Measurements from ENCODE around the gene NEUROD2. TPM values are rescaled to one million over a fixed set of nuclear protein-coding genes. Genes with fewer than 3 reads are reported as not detected.
A peak's percentile ranks its signal among the peaks of the same experiment; 100 is the strongest.

The NEUROD2 gene
- total RNA-seq, 2 experiments from 2014 or later, result not detected

DNA sequence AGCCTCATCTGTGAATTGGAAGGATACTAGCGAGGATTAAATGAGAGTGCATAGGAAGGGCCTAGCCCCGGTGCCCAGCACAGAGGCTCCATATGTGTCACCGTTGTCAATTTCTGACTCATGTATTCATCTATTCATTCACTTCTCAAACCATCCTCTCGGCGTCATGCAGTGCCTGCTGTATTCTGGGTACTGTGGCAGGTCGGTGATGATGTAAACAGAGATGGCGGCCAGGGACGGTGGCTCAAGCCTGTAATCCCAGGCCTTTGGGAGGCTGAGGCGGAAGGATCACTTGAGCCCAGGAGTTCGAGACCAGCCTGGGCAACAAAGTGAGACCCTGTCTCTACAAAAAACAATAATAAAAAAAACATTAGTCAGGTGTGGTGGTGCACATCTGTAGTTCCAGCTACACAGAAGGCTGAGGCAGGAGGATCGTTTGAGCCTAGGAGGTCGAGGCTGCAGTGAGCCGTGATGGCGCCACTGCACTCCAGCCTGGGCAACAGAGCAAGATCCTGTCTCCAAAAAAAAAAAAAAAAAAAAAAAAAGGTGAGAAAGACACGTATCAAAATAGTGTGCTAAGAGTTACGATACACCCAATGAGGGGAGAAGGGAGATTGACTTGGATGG, 14.8 kb upstream of the NEUROD2 start:
- H3K36me3 ChIP-seq (ENCODE audit: insufficient read depth, low read length), result no peaks in the 10 kb centered on the region
- peak overlapping the region; percentile 25 for H3K4me3 ChIP-seq (ENCODE audit: low read length)
- CTCF ChIA-PET, result interaction anchor here (0.6 to 3.6 kb wide), 35 partner anchors 9 to 358 kb away, joined by 3 to 66 read pairs (median 7); partner anchors contain the start of genes CDK12, IKZF3, MIEN1 and PGAP3
- no peaks in the 10 kb centered on the region for H3K36me3 Mint-ChIP-seq (ENCODE audit: low read depth)
- DNase-seq (peak in 6 of 14 experiments; percentile 13 to 69 (median 46)), ATAC-seq (ENCODE audit: poor library complexity) (peak; percentile 51)
- peaks cover 20 to 22% of the 10 kb centered on the region in 2 experiments for H3K27me3 ChIP-seq (ENCODE audit: control insufficient read depth in 1 of 2, insufficient read depth in 2 of 2, low read length in 2 of 2)
- peaks cover 33% of the 10 kb centered on the region for H3K27me3 Mint-ChIP-seq
- intact Hi-C loops (cut with DNase I, micrococcal nuclease), result loop anchor here (1.0 to 10.0 kb wide), 14 partner anchors 12 to 358 kb away; partner anchors contain the start of genes IKZF3 (in 2 of the 2), MIEN1 (in 2 of the 2), PNMT (in 1 of the 2) and PSMD3 (in 1 of the 2)
- H3K4me1 ChIP-seq (ENCODE audit: insufficient read depth, low read length), result peaks cover 49% of the 10 kb centered on the region
- peaks cover 25% of the 10 kb centered on the region for H3K4me1 Mint-ChIP-seq (ENCODE audit: low read depth)
- H3K4me3 Mint-ChIP-seq, result peak overlapping the region; percentile 62
- peaks cover 0 to 7% of the 10 kb centered on the region in 2 experiments for H3K9me3 ChIP-seq (ENCODE audit: control insufficient read depth in 1 of 2, insufficient read depth in 1 of 2, low read length in 2 of 2)
- TF ChIP-seq CTCF (IDR thresholded peaks at IDR 0.05), result no peak
- H3K9me3 Mint-ChIP-seq, result no peaks in the 10 kb centered on the region
- peak overlapping the region; percentile 74 for H3K27ac Mint-ChIP-seq
- POLR2A ChIA-PET, result interaction anchor here (1.0 to 2.5 kb wide), 8 partner anchors 14 to 358 kb away, joined by 3 to 12 read pairs (median 6); partner anchors contain the start of genes MIEN1, PSMD3 and STARD3
- H3K27ac ChIP-seq (ENCODE audit: low read depth in 1 of 2, low read length in 2 of 2), result no peak overlapping the region

DNA sequence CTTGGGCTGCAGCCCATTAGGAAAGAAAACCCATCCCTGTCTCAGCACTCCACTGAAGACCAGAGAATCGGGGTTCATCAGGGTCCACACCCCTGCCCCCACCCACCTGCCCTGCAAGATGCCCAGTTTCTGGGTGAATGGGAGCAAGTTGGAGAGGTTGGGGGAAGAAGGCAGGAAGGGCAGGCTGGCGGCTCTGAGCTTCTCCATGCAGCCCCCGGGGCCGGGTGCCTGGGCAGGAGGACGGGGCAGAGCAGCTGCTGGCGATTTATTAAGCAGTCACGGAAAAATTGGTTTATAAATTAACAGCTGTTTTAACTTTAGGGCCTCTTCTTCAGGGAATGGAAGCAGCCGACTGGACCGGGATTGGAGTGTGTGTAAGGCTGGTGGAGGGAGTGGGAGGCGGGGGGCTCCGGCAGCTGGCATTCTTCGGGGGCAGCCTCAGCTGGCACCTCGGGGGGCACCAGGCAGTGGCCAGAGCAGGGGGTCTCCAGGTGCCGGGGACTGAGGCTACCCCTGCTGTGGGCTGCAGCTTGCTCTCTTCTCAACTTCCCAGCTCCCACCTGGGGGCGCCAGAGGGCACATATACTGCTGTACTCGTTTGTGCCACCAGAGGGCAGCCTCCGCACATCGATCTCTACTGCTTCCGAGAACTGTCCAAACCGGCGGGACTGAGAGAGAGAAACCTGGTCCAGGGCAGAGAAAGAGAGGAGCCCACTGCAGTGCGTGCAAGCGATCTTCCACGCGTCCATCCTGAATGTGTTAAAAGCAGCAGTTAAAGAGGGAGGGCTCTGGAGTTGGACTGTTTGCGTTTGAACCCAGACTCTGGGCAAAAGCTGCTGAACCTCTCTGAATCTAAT, 14.0 kb upstream of the NEUROD2 start:
- Histone ChIP-seq H3K4me3 (ENCODE audit: low read length) (peak overlapping the region; percentile 25), H3K9me3 (ENCODE audit: control insufficient read depth in 1 of 2, insufficient read depth in 1 of 2, low read length in 2 of 2) (peaks cover 0 to 5% of the 10 kb centered on the region in 2 experiments), H3K36me3 (ENCODE audit: insufficient read depth, low read length) (no peaks in the 10 kb centered on the region), H3K4me1 (ENCODE audit: insufficient read depth, low read length) (peaks cover 48% of the 10 kb centered on the region), H3K27me3 (ENCODE audit: control insufficient read depth in 1 of 2, insufficient read depth in 2 of 2, low read length in 2 of 2) (peaks cover 15 to 19% of the 10 kb centered on the region in 2 experiments), H3K27ac (ENCODE audit: low read depth in 1 of 2, low read length in 2 of 2) (no peak overlapping the region)
- Mint-ChIP-seq H3K27ac (peak overlapping the region; percentile 74), H3K4me3 (peak overlapping the region; percentile 62), H3K27me3 (peaks cover 30% of the 10 kb centered on the region), H3K4me1 (ENCODE audit: low read depth) (peaks cover 25% of the 10 kb centered on the region), H3K36me3 (ENCODE audit: low read depth) (no peaks in the 10 kb centered on the region), H3K9me3 (no peaks in the 10 kb centered on the region)
- ATAC-seq (ENCODE audit: poor library complexity) (peak; percentile 74), DNase-seq (peak; percentile 67 to 96 (median 88))
- intact Hi-C loops (cut with DNase I, micrococcal nuclease), result loop anchor here (1.0 to 10.0 kb wide), 12 partner anchors 13 to 359 kb away; partner anchors contain the start of genes IKZF3 (in 2 of the 2), MIEN1 (in 2 of the 2), PSMD3 (in 1 of the 2) and STARD3 (in 1 of the 2)
- POLR2A ChIA-PET, result interaction anchor here (0.5 to 2.5 kb wide), 18 partner anchors 15 to 359 kb away, joined by 3 to 12 read pairs (median 4); partner anchors contain the start of genes CDK12, MIEN1, ORMDL3 and PGAP3
- peak; percentile 100 for TF ChIP-seq CTCF (IDR thresholded peaks at IDR 0.05)
- CTCF ChIA-PET, result interaction anchor here (0.6 to 3.6 kb wide), 56 partner anchors 8 to 640 kb away, joined by 3 to 66 read pairs (median 4); partner anchors contain the start of genes CDK12, IKZF3, MIEN1 and PGAP3

- intact Hi-C loops (cut with DNase I, micrococcal nuclease), result loop anchor here (5.0 to 10.0 kb wide), 3 partner anchors 113 to 358 kb away; partner anchors contain the start of genes IKZF3 (in 1 of the 2), MIEN1 (in 1 of the 2) and ZPBP2 (in 1 of the 2)
- POLR2A ChIA-PET, result interaction anchor here (1.1 to 2.5 kb wide), 3 partner anchors 18 to 361 kb away, joined by 3 to 11 read pairs (median 4); partner anchors contain the start of genes PSMD3 and STARD3
- no peak overlapping the region for H3K27ac Mint-ChIP-seq
- Histone ChIP-seq H3K27me3 (ENCODE audit: control insufficient read depth in 1 of 2, insufficient read depth in 2 of 2, low read length in 2 of 2) (peaks cover 0 to 4% of the 10 kb centered on the region in 2 experiments), H3K9me3 (ENCODE audit: control insufficient read depth in 1 of 2, insufficient read depth in 1 of 2, low read length in 2 of 2) (no peaks in the 10 kb centered on the region), H3K27ac (ENCODE audit: low read depth in 1 of 2, low read length in 2 of 2) (no peak overlapping the region), H3K4me3 (ENCODE audit: low read length) (no peak overlapping the region), H3K36me3 (ENCODE audit: insufficient read depth, low read length) (no peaks in the 10 kb centered on the region), H3K4me1 (ENCODE audit: insufficient read depth, low read length) (peaks cover 40% of the 10 kb centered on the region)
- no peaks in the 10 kb centered on the region for H3K9me3 Mint-ChIP-seq
- CTCF ChIA-PET, result interaction anchor here (1.0 to 1.7 kb wide), 2 partner anchors 34 to 111 kb away, joined by 3 to 5 read pairs; partner anchors contain the start of gene MIEN1
- H3K27me3 Mint-ChIP-seq, result peaks cover 19% of the 10 kb centered on the region
- no peak for TF ChIP-seq CTCF (IDR thresholded peaks at IDR 0.05)
- no peaks in the 10 kb centered on the region for H3K36me3 Mint-ChIP-seq (ENCODE audit: low read depth)
- no peak overlapping the region for H3K4me3 Mint-ChIP-seq
- no peak for DNase-seq
- ATAC-seq (ENCODE audit: poor library complexity), result no peak
- H3K4me1 Mint-ChIP-seq (ENCODE audit: low read depth), result peaks cover 19% of the 10 kb centered on the region
Observed at GRCh38 chr17:39619786-39620101, 12.0 kb upstream of the NEUROD2 start.

Measured in CD4-positive, alpha-beta T cell (primary cell).